Activated T-cell treated with anti-CD3 and anti-CD28 coated beads, Interleukin-2, amount 50 U/mL, for 48 hours (primary cell): ENCODE data around the gene MEP1A.
A peak's percentile ranks its signal among the peaks of the same experiment; 100 is the strongest.
"Not testable (repeated sequence)": the region's sequence is repeated elsewhere in the genome, so short reads cannot be mapped to it uniquely, and the experiment has no call there.

Source experiments
- DNase-seq, 2 experiments: peaks; one replicate each; pipeline ENCODE4 v3.0.0-alpha.2; 2020

MEP1A gene

DNA sequence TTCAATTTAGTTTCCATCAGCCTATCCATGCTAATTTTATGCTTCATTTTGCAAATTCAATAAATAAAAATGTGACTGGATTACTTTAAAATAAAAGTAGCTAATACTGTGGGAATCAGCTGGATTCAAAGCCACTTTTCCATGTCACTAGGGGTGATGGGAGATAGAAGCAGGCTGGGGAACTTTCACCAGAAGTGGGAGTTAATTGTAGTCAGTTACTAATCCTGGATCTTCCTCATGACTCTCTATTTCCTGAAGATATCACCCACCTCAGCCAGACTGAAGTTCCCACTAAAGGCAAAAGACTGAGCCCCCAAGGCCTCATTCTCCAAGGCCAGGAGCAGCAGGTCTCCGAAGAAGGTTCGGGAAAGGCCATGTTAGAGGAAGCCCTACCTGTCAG, 41.8 kb downstream of the MEP1A start:
- not testable (repeated sequence) for DNase-seq

DNA sequence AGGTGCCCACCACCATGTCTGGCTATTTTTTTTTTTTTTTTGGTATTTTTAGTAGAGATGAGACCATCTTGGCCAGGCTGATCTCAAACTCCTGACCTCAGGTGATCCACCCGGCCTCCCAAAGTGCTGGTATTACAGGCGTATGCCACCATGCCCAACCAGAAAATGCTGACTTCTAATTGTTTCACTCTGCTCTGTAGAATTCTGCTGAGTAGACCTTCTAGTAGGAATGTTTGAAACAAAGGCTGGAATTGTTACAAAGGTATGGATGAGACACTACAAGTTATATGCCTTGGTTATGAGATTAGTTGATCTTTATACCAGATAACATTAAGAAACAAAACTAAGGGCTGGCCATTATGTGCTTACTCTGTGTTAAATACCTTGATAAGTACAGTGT, 44.8 kb downstream of the MEP1A start:
- no peak for DNase-seq

DNA sequence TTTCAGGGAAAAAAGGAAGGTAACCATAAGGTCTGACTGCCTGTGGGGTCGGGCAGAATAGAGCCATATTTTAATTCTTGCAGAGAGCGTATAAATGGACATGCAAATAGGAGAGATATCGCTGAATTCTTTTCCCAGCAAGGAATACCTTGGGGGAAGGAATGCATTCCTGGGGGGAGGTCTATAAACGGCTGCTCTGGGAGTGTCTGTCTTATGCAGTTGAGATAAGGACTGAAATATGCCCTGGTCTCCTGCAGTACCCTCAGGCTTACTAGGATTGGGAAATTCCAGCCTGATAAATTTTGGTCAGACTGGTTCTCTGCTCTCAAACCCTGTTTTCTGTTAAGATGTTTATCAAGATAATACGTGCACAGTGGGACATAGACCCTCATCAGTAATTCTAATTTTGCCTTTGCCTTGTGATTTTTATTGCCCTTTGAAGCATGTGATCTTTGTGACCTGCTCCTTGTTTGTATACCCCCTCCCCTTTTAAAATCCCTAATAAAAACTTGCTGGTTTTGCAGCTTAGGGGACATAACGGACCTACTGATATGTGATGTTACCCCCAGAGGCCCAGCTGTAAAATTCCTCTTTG, 49.2 kb downstream of the MEP1A start:
- DNase-seq, result not testable (repeated sequence)

GRCh38 chr6:46845126-46845525, 51.9 kb downstream of the MEP1A start:
- no peak for DNase-seq

- peak; percentile 73 to 83 for DNase-seq
These were observed 55.6 kb downstream of the MEP1A start for GRCh38 chr6:46848684-46849360.

DNA sequence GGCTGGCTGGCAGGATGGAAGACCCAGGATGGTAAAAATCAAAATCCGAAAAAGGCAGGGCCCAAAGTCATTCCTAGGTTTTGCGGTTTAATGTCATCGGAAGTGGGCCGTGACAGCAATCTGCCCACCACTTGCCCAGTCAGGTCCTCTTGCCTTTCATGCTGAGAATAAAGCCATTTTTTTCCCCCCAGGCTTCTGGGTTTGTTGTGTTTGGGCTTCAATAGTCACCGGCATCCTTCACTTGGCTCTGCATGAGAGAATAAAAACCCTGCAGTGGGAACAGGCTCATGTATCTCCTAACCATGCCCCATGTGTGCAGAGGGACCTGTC, 56.1 kb downstream of the MEP1A start:
- no peak for DNase-seq

DNA sequence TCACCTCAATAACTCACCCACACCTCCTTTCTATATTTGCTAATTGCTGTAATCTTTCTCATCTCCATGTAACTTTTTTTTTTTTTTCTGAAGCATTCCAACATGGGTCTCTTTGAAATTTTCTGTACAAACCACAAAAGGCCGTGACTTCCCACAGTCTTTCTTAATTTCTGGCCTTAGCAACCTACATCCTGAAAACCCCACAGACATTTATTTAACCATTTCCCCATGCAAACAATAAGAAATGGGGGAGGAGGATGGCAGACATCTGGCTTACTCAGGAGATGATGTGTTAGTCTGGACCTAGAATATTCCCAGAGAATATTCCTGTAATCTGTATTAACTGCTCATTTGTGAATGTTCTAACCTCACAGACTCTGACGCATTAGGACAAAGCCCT, 57.6 kb downstream of the MEP1A start:
- DNase-seq, result no peak

DNA sequence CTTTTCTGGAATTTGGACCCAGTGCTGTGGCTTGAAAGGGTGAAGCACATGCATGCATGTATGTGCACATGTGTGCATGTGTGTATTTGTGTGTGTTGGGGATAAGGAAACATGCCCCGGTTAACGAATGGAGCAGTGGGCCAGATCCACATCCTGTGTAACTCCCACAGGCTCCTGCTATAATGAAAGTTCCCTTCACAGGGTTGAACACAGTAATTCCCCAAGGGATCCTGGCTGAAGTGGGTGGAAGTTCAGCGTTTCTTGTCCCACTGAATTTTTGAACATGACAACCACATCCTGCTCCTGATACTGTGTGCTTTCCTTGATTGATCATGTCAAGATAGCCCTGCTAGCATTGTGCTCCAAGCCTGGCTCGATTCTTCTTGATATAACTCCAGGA, 58.4 kb downstream of the MEP1A start:
- not testable (repeated sequence) for DNase-seq

DNA sequence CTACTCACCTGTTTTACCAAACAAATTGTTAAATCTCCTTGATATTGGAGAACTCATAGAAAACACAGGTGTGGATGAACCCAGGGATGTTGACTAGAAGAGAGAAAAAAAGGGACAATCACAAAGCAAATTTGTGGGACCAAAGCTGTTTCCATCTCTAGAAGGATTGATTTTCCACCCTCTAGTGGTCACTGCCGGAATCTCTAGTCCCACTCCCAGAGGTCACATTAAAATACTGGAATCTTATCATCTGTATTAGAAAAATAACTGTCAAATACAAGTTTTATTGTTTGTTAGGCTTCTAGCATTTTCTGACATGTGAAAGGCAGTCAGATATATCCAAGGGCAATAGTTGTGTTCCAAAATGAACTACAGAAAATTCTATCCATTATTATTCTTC, 62.8 kb downstream of the MEP1A start:
- DNase-seq, result peak; percentile 26 to 31

GRCh38 chr6:46862381-46862780, 69.2 kb downstream of the MEP1A start:
- DNase-seq, result no peak

DNA sequence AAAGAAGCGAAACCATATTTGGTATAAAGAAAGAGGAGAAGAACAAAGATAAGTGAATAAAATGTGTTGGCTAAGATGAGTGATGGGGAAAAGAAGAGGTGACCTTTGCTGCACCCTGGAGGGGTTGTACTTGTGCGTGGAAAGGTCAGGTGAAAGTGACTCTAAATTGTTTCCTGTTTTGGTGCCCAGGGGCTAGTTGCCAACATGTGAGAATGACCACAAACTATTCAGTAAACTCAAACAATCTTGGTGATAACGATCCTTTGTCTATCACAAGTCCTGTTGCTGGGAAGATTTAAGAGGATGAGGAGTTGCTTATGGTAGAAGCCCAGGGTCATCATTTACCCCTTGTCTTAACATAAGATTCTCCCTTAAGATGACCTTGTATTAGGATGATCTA, 70.6 kb downstream of the MEP1A start:
- DNase-seq, result no peak

DNA sequence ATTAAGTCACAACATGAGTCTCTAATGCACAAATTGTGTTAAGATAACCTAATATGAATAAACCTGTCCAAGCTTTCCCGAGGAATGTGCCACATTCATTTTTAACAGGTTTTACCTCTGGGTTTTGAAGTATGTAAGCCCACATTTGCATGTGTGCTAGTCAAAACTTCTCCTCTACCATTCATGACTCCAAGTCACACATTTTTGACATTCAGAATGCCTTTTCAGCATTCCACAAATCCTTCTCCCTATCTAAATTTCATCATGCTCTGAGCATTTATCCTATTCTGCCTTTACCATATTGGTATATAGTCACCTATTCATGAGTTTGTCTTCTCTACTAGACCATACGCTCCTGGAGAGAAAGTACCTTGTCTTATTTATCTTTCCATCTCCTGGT, 72.0 kb downstream of the MEP1A start:
- DNase-seq, result no peak

DNA sequence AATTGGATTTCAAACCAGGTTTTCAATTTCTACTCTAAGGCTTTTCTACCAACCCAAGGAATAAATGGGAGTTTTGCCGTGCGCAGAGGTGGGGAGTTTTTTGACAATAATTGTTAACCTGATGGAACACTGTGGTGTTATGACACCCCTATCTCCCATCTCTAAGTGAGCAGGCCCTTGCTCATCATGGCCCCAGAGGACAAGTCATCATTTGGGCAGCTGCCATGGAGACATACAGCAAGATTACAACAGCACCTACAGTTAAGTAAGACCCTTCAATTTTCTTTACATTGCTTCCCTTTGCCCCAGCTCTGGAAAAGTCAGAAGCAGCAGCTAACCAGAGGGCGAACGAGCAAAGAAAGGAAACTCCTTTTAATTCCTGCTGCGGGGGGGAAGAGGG, 74.2 kb downstream of the MEP1A start:
- DNase-seq, result no peak

DNA sequence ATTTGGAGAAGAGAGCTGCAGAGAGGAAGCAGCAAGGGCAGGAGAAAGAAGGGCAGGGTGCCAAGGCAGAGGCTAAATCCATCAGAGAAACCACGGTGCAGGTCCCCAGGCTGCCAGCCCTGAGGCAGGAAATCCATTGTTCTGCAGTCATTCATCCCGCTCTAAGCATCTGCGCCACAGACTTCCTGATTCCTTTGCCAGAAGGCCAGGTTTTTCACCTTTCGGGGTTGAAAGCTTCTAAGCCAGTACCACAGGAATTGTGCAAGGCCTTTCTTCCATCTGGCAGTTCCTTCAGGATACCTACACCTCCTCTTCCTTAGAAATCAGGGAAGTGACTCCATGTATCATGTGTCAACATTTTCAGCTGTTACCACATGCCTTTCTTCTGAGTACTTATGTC, 82.9 kb downstream of the MEP1A start:
- DNase-seq, result no peak

- no peak for DNase-seq
These were observed 85.8 kb downstream of the MEP1A start for GRCh38 chr6:46879003-46879402.

- no peak for DNase-seq
These were observed 89.5 kb downstream of the MEP1A start for GRCh38 chr6:46882645-46883044.

DNA sequence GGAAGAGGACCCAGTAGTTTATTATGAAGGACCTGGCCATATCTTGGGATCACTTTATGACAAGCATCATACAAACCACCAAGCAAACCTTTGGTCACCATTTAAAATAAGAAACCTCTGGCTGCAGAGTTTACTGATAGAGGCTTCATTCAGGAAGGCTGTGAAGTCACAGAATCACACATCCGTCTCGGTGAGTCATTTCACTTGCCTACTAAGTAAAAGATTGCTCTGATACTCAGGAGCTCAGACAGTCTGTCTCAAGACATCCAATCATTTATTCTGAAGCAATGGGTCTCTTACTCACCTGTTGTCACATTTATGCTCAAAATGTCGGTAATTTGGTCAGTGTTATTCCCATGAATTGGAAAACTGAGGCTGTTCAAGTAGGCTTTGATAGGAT, 94.8 kb downstream of the MEP1A start:
- no peak for DNase-seq

- DNase-seq, result no peak
These were observed 95.4 kb downstream of the MEP1A start for GRCh38 chr6:46888578-46888977.
